GM18505 (cell line): Measurements from ENCODE around the gene MIS18A.

Experiments
- ATAC-seq: cut with Tn5 transposase; IDR thresholded peaks from one replicate; pipeline ENCODE4 v1.9.1; 2021; ENCODE audit not compliant: unreplicated experiment
- POLR2A ChIP-seq: IDR thresholded peaks from 4 replicates; pipeline ENCODE4 v1.6.1; 2011; ENCODE audit warnings: borderline replicate concordance; ENCODE audit not compliant: insufficient read depth, insufficient read length; ENCODE audit errors: extremely low read depth

MIS18A gene

DNA sequence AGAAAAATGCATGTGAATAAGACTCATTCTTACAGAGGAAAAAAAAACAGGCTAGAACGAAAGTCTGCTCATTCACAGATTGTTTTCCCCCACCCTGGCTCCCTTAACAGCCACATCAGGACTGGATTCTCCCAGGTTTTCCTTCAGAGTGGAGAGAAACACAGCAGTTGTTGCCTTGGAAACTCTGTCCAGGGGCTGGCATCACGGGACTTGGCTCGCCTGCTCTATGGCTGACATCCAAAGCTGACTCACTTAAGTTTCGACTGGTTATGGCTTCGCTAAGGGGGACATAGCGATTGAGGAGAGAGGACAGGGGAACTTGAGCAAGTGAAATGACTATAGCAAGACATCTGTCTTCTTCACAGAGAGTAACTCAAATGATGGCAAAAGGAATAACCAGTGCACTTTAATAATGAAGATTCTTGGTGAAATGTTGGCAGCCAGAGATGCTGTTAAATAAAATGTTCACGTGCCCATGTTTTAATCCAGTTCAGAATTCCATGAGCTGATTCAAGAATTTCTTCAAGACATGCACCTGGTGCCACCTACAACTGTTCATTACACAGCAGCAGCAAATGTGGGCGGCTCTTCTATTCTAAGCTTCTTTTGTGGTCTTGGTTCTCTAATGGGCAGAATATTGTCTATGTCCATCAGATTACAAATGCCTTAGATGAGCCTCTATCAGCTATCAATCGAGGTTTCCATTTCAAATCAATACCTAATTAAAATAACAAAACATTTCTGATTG lies 21.8 kb downstream of the MIS18A start:
- ATAC-seq = no peak
- no peak for TF ChIP-seq POLR2A

DNA sequence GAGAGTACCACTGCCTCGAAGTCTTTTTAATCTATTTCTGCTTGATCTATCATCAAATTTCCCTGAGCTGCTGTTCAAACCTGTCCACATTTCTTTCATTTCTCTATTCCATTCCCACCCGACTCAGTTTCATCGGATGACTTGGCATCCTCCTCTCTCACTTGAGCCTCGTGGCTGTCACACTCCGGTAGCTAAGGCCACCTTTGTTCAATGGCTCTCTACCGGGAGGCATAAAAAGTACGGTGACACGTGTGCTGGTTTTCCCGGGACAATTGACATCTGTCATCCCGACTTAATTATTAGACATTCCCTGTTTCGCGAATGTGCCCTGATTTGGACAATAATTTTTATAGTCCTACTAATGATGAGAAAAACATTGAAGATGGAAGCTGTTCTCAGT lies 22.6 kb downstream of the MIS18A start:
- TF ChIP-seq POLR2A = no peak
- no peak for ATAC-seq

DNA sequence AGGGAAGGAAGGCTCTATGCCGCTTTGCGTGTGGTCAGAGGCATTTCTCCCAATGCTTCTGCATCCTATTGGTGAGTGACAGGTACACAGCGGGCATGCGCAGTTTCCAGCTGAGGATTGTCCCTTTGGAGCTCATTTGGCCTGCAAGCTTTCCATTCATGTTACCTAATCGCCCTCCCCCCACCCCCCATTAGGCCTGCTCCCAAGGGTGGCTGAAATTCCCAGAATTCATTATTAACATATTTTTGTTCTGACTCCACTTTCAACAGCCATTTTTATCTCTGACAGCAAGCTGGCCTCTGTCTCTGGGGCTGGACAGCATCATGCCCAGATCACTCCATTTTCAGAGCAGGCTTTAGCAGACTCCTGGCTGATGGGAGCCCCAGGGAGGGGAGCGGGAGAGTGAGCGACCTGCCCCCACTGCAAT lies 25.6 kb downstream of the MIS18A start:
- TF ChIP-seq POLR2A = no peak
- ATAC-seq = no peak

DNA sequence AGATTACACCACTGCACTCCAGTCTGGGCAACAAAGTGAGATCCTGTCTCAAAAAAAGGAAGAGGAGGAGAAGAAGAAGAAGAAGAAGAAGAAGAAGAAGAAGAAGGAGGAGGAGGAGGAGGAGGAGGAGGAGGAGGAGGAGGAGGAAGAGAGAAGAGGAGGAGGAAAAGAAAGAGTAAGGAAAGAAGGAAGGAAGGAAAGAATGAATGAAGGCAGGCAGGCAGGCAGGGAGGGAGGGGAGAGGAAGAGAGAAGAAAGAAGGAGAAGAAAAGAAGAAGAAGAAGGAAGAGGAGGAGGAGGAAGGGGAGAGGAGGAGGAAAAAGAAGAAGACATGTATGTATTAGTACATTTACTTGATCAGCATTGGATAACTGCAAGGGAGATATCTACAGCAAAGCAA lies 26.7 kb downstream of the MIS18A start:
- TF ChIP-seq POLR2A = no peak
- ATAC-seq = no peak

DNA sequence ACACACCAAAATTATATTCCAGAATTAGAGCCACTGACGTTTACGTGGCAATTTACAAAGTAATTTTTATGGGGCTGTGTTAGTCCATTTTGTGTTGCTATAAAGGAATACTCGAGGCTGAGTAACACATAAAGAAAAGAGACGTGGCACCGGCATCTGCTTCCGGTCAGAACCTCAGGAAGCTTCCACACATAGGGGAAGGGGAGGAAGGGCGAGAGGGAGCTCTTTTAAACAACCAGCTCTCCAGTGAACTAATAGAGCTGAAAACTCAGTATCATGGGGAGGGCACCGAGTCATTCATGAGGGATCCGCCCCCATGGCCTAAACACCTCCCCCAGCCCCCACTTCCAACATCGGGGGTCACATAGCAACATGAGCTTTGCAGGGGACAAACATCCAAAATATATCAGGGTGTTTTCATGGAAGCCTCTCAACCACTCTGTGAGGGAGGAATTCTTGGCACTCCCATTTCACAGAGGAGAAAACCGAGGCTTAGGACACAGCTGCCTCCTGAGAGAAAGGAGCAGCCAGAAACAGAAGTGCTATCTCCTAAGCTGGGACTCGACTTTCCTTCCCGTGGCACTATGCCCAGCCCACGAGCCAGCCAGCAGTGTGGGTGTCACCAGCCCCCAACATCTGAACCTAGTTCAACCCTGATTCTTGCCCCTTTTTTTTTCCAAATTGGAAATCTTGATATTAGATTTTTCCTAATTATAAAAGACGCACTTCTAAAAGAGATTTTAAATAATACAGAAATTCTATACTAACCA lies 29.2 kb downstream of the MIS18A start:
- no peak for TF ChIP-seq POLR2A
- no peak for ATAC-seq

DNA sequence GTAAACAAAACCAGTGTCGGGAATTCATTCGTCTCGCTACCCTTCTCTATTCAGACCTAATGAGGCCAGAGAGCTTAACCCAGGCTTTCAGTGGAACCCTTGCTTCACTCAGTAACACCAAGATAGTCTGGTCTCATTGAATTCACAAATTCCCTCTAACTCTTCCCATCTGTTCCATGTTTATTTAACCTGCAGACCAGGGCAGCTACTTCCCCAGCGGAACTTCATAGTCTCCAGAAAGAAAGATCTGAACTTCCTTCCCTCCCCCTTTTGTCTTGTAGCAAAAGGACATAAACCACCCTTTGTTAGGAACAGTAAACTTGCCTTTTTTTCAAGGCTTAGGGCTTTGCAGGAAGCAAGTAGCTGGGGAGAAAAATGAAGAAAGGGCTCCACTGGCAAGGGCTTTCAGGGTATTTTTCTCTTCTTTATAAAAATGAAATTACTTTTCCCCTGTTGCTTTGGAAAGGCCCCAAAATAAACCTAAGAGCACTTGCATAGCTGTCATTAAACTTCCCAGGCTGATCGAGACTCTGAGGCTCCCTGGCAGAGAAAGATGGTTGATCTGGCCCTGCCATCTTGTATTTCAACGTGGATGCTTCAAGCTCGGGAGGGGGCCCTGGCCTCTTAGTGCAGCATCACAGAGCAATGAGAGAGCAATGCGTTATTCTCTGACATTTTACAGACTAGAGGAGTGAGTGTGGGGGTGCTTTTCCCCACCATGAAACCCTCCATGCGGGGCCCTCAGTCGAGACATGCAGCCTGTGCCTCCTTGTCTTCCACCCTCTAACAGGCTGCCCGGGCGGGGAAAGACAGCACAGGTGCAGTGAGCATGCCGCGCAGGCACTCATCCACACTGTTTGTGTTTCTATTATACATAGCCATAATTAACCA lies 30.0 kb downstream of the MIS18A start:
- TF ChIP-seq POLR2A = no peak
- ATAC-seq = no peak

DNA sequence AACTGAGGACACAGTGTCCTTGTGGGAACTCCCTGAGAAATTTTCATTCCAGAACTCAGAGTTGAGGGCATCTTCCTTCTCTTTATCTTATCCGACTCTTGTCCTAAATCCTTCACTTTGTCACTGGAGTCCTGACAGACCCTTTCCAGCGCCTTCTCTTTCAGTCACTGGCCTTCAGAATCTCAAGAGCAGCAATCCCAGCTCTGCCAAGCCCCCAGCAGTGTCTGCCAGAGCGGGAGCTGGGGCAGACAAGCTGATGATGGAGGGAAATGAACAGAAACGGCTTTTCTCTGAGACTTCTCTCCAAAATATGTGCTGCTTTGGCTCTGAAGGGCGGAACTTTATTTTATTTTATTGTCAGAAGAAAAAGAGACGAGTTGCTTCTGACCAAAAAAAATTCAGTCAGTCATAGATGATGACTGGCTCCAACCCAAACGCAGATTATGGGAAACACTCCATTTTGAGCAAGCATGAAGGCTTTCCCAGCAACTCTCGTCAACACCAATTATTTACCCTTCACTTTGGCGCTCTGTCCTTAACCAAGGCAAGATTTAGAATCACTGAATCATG lies 32.2 kb downstream of the MIS18A start:
- no peak for ATAC-seq
- TF ChIP-seq POLR2A = no peak

DNA sequence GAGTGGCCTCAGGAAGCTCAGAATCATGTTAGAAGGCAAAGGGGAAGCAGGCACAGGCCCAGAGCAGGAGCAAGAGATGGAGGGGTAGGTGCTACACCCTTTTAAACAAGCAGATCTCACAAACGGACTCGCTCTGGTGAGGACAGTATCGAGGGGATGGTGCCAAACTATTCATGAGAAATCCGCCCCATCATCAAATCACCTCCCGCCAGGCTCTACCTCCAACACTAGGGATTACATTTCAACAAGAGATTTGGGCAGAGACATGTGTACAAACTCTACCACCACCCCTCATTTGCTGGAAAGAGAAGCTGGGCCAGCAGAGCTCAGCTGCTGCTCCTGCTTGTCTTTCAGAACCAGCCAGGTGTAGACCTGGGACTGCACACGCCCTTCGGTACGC lies 32.9 kb downstream of the MIS18A start:
- no peak for ATAC-seq
- TF ChIP-seq POLR2A = no peak

DNA sequence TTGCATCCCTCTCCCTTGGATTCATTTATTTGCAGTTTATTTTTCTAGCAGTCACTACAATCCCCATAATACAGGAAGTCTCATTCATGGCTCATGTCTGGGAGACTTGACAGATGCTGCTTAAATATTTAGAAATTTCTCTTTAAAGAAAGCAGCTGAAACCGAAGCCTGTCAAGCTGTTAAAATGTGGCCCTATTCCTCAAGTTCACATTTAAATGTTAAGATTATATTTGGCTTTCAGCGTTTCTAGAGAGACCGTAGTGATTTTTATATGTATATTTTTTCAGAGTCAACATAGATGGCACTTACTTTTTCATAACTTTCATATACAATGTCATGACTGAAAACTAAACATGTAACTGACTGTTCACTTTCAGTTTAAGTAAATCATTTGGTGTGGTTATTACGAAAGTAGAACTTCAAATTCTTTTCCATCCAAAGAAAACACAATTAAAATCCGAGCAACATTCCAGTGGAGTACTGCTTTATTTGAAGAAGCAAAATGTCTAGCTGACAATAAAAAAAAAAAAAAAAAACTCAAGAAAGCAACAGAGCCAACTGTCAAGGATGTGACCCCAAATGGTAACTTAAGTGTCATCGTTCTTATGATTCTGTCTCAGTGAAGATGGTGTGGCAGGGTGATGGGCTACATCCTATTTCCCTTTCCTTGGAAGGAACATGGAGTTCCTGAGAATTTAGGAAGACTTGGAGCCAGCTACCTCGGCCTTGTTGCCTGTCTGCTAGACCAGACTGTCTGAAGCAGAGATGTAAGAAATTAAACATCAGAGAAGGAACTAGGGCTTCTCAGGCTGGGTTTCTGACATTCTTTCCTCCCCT lies 37.8 kb downstream of the MIS18A start:
- TF ChIP-seq POLR2A = no peak
- ATAC-seq = no peak

DNA sequence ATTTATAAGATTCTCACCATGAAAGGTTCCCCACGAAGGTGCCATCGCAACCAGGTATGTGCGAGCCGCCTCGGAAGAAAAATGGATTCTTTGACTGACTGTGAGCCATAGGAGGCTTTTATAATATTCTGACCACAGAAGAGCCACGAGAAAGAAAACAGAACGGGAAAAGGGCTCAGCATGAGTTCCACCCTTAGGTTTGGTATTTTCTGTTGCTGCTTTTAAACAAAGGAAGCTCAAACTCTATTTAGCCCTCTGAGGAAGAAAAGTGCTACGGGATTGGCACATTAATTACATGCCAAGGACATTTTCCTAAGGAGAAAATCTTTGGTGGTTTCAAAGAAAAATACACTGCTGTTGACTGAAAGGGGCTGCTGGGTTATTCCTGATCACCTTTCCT lies 39.3 kb downstream of the MIS18A start:
- no peak for ATAC-seq
- TF ChIP-seq POLR2A = no peak

DNA sequence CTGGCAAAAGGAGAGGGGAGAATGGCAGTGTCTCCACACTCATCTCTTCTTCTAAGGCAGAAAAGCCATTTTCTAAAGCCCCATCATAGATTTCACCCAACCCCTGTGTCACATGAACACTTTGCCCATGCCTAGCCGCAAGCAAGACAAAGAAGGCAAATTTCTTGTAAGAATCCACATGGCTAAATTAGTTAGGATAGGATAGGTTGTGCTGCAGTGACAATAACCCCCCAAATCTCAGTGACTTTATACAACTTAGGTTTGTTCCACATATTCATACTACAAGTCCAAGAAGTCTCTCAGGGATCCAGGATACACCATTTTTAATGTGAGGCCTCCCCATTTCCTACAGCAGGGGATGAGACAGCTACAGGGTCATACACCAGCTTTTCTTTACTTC lies 40.8 kb downstream of the MIS18A start:
- no peak for ATAC-seq
- TF ChIP-seq POLR2A = no peak

DNA sequence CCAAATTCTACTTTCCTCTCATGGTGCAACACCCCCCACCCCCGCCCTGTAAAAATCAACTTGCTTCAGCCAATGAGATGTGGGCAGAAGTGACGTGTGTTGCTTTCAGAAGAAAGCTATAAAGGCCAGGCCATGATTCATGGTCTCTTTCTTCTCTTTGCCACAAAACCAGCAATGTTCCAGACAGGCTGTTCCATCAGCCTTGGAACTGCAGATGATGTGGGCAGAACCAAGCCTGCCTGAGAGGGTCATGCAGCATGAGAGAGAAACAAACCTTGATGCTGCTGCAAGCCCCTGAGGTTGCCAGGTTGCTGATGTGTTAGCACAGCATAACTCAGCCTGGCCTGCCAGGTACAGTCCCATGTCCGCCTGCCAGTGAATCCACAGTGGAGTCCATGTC lies 41.8 kb downstream of the MIS18A start:
- no peak for ATAC-seq
- TF ChIP-seq POLR2A = no peak
